HG03066 (cell line): Measurements from ENCODE around the gene TSSK2.

ENCODE experiments used
- ATAC-seq: cut with Tn5 transposase; IDR thresholded peaks from one replicate; pipeline ENCODE4 v1.9.1; 2021; ENCODE audit warnings: low read depth; ENCODE audit not compliant: unreplicated experiment

Gene TSSK2

GRCh38 chr22:19105867-19106802, 25.0 kb upstream of the TSSK2 start:
- ATAC-seq: no peak

- ATAC-seq: no peak
These were observed 24.0 kb upstream of the TSSK2 start for GRCh38 chr22:19106886-19107729.

GRCh38 chr22:19107730-19108074, 23.4 kb upstream of the TSSK2 start:
- no peak for ATAC-seq

- ATAC-seq: no peak
These were observed 22.3 kb upstream of the TSSK2 start for GRCh38 chr22:19108807-19109197.

- peak; percentile 92 for ATAC-seq
These were observed 21.7 kb upstream of the TSSK2 start for GRCh38 chr22:19109198-19110063.

- ATAC-seq: no peak
These were observed 21.0 kb upstream of the TSSK2 start for GRCh38 chr22:19110064-19110458.

- no peak for ATAC-seq
These were observed 20.5 kb upstream of the TSSK2 start for GRCh38 chr22:19110646-19111045.

- no peak for ATAC-seq
These were observed 20.0 kb upstream of the TSSK2 start for GRCh38 chr22:19111140-19111539.

- no peak for ATAC-seq
These were observed 19.5 kb upstream of the TSSK2 start for GRCh38 chr22:19111584-19111983.

- no peak for ATAC-seq
These were observed 17.7 kb upstream of the TSSK2 start for GRCh38 chr22:19113429-19113828.

- ATAC-seq: no peak
These were observed 16.0 kb upstream of the TSSK2 start for GRCh38 chr22:19114984-19115552.

GRCh38 chr22:19115628-19116027, 15.5 kb upstream of the TSSK2 start:
- no peak for ATAC-seq

- ATAC-seq: no peak
These were observed 14.0 kb upstream of the TSSK2 start for GRCh38 chr22:19117111-19117512.

GRCh38 chr22:19118329-19118880, 12.7 kb upstream of the TSSK2 start:
- ATAC-seq: no peak

- no peak for ATAC-seq
These were observed 11.2 kb upstream of the TSSK2 start for GRCh38 chr22:19119949-19120348.

- no peak for ATAC-seq
These were observed 10.1 kb upstream of the TSSK2 start for GRCh38 chr22:19120829-19121630.

GRCh38 chr22:19121631-19122142, 9.4 kb upstream of the TSSK2 start:
- peak; percentile 28 for ATAC-seq

GRCh38 chr22:19122143-19122751, 8.9 kb upstream of the TSSK2 start, which contains the start of gene DGCR2:
Gene DGCR2 (minus strand): TSS chr22:19122412. CDS start chr22:19122206, 206 bp downstream.
- ATAC-seq: peak; percentile 80
